Activated CD4-positive, alpha-beta T cell treated with anti-CD3 and anti-CD28 coated beads, Interleukin-2, amount 10 ng/mL, durations not matched to agents 24 days and 14 days (primary cell): Measurements from ENCODE around the gene DLL3. TPM values are rescaled to one million over a fixed set of nuclear protein-coding genes. Genes with fewer than 3 reads are reported as not detected.

Experiments used
- total RNA-seq: library from RNA; stranded (reverse); gene quantifications from 2 replicates; pipeline ENCODE4 v1.2.3, GENCODE V29; 2022

Gene DLL3
- total RNA-seq, 1 donor from 2014 or later = 2.2 TPM

Other genes starting within 250 kb of the DLL3 start
- not detected in 2 replicates for gene IFNL2, start 230.6 kb upstream of the DLL3 start, total RNA-seq
- gene IFNL1, start 202.5 kb upstream of the DLL3 start, total RNA-seq = not detected in 2 replicates
- gene LRFN1, start 178.1 kb upstream of the DLL3 start, total RNA-seq = 5.0 and 5.2 TPM in 2 replicates
- 328 and 330 TPM in 2 replicates for gene GMFG, start 162.9 kb upstream of the DLL3 start, total RNA-seq
- gene SAMD4B, start 156.5 kb upstream of the DLL3 start, total RNA-seq = 68.9 and 71.4 TPM in 2 replicates
- 47.1 and 50.6 TPM in 2 replicates for gene PAF1, start 107.8 kb upstream of the DLL3 start, total RNA-seq
- gene MED29, start 107.6 kb upstream of the DLL3 start, total RNA-seq = 36.0 and 38.7 TPM in 2 replicates
- gene ZFP36, start 92.1 kb upstream of the DLL3 start, total RNA-seq = 35.7 and 39.9 TPM in 2 replicates
- 42.0 and 46.1 TPM in 2 replicates for gene PLEKHG2, start 86.3 kb upstream of the DLL3 start, total RNA-seq
- 2,597 and 2,671 TPM in 2 replicates for gene RPS16, start 63.0 kb upstream of the DLL3 start, total RNA-seq
- 186 and 187 TPM in 2 replicates for gene SUPT5H, start 53.4 kb upstream of the DLL3 start, total RNA-seq
- 141 and 143 TPM in 2 replicates for gene TIMM50, start 18.1 kb upstream of the DLL3 start, total RNA-seq
- gene SELENOV, start 16.2 kb downstream of the DLL3 start, total RNA-seq = not detected in 2 replicates
- gene EID2B, start 33.9 kb downstream of the DLL3 start, total RNA-seq = 3.4 and 3.6 TPM in 2 replicates
- 17.2 and 17.6 TPM in 2 replicates for gene EID2, start 41.2 kb downstream of the DLL3 start, total RNA-seq
- gene LGALS13, start 103.6 kb downstream of the DLL3 start, total RNA-seq = not detected in 2 replicates
- not detected in 2 replicates for gene LGALS16, start 157.0 kb downstream of the DLL3 start, total RNA-seq
- not detected in 2 replicates for gene LGALS14, start 205.5 kb downstream of the DLL3 start, total RNA-seq
- 1.7 and 2.1 TPM in 2 replicates for gene CLC, start 239.1 kb downstream of the DLL3 start, total RNA-seq